HG03439 (cell line): ENCODE results near the gene ECE2.
A peak's percentile ranks its signal among the peaks of the same experiment; 100 is the strongest.

ENCODE experiments used
- ATAC-seq: cut with Tn5 transposase; IDR thresholded peaks from one replicate; pipeline ENCODE4 v1.9.1; 2021; ENCODE audit warnings: mild to moderate bottlenecking, moderate library complexity; ENCODE audit not compliant: unreplicated experiment

ECE2 gene

GRCh38 chr3:184275961-184276910 is at the start of gene ECE2:
TSS of gene ECE2 (plus strand) at chr3:184276022. CDS start at chr3:184276154, 132 bp downstream.
- no peak for ATAC-seq

- no peak for ATAC-seq
These were observed 48.3 kb upstream of the ECE2 start for GRCh38 chr3:184227481-184227935.

GRCh38 chr3:184228376-184229137 is 47.3 kb upstream of the ECE2 start:
- no peak for ATAC-seq

GRCh38 chr3:184229394-184230080 is 46.3 kb upstream of the ECE2 start, which contains the start of gene VWA5B2:
TSS of gene VWA5B2 (plus strand) at chr3:184229585. CDS start at chr3:184230529, 944 bp downstream.
- ATAC-seq, result peak; percentile 50

GRCh38 chr3:184230081-184230602 is 45.7 kb upstream of the ECE2 start:
- ATAC-seq, result no peak

GRCh38 chr3:184230603-184231528 is 45.0 kb upstream of the ECE2 start:
- ATAC-seq, result no peak

GRCh38 chr3:184231671-184232070 is 44.2 kb upstream of the ECE2 start:
- ATAC-seq, result no peak

GRCh38 chr3:184233127-184233843 is 42.5 kb upstream of the ECE2 start:
- no peak for ATAC-seq

GRCh38 chr3:184234224-184234623 is 41.6 kb upstream of the ECE2 start:
- ATAC-seq, result no peak

GRCh38 chr3:184234671-184235380 is 41.0 kb upstream of the ECE2 start:
- ATAC-seq, result no peak

GRCh38 chr3:184235381-184236032 is 40.3 kb upstream of the ECE2 start:
- no peak for ATAC-seq

GRCh38 chr3:184236033-184236410 is 39.8 kb upstream of the ECE2 start:
- ATAC-seq, result no peak

- ATAC-seq, result no peak
These were observed 39.2 kb upstream of the ECE2 start for GRCh38 chr3:184236636-184237035.

- ATAC-seq, result no peak
These were observed 38.6 kb upstream of the ECE2 start for GRCh38 chr3:184237211-184237610.

- no peak for ATAC-seq
These were observed 38.0 kb upstream of the ECE2 start for GRCh38 chr3:184237807-184238206.

- ATAC-seq, result no peak
These were observed 37.5 kb upstream of the ECE2 start for GRCh38 chr3:184238246-184238818.

- ATAC-seq, result no peak
These were observed 36.6 kb upstream of the ECE2 start for GRCh38 chr3:184239221-184239620.

- ATAC-seq, result no peak
These were observed 36.1 kb upstream of the ECE2 start for GRCh38 chr3:184239708-184240107.
